Activated CD4-positive, alpha-beta T cell treated with anti-CD3 and anti-CD28 coated beads, Interleukin-2, Interleukin-6, amounts not matched to agents 100 ng/mL and 50 ng/mL, durations not matched to agents 16 hours and 8 hours (primary cell): ENCODE measurements around the gene RPL15.

Experiments used
- DNase-seq: peaks from one replicate; pipeline ENCODE4 v3.0.0-alpha.2; 2020

The RPL15 gene

GRCh38 chr3:23934253-23934652, 17.3 kb downstream of the RPL15 start:
- DNase-seq: no peak

GRCh38 chr3:23937296-23937695, 20.4 kb downstream of the RPL15 start:
- DNase-seq: no peak

DNA sequence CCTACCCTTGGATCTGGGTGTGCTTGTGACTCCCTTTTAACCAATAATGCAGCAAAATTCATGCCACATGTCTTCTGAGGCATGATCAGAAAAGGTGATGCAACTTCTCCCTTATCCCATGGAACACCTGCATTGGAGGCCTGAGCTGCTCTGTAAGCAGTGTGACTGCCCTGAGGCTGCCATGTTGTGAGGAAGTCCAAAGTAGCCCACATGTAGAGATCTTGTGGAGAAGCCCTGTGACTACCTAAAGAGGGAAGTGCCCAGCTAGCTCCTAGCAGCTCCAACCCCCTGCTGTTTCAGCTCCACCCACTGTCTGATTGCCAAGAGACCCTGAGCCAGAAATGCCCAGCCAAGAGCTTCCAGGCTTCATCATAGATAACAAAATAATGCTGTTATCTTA, 21.8 kb downstream of the RPL15 start:
- no peak for DNase-seq

DNA sequence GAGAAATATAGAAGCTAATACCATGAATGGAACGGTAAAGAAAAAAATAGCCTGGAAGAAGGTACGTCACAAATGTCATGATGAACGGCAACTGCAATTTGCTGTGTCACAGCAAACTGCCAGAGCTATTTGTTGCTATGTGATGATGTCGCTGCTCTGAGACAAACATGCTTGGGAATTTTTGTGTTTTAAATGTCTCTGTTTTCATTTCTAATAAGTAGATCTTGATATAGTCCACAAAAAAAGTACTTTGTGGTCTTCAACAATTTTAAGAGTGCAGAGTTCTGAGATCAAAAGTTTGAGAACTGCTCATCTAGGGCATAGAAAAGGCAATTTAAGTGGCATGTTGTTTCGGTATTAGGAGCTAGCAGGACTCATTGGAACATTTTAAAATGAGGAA, 23.8 kb downstream of the RPL15 start:
- no peak for DNase-seq

GRCh38 chr3:23941440-23941839, 24.5 kb downstream of the RPL15 start:
- DNase-seq: no peak

DNA sequence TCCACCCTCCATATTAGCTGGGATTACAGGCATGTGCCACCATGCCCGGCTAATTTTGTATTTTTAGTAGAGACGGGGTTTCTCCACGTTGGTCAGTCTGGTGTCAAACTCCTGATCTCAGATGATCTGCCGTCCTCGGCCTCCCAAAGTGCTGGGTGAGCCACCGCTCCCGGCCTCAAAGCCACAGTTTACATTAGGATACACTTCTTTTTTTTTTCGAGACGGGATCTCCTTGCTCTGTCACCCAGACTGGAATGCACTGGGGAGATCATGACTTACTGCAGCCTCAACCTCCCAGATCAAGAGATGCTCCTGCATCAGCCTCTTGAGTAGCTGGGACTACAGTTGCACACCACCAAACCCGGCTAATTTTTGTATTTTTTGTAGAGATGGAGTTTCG, 25.6 kb downstream of the RPL15 start:
- no peak for DNase-seq

DNA sequence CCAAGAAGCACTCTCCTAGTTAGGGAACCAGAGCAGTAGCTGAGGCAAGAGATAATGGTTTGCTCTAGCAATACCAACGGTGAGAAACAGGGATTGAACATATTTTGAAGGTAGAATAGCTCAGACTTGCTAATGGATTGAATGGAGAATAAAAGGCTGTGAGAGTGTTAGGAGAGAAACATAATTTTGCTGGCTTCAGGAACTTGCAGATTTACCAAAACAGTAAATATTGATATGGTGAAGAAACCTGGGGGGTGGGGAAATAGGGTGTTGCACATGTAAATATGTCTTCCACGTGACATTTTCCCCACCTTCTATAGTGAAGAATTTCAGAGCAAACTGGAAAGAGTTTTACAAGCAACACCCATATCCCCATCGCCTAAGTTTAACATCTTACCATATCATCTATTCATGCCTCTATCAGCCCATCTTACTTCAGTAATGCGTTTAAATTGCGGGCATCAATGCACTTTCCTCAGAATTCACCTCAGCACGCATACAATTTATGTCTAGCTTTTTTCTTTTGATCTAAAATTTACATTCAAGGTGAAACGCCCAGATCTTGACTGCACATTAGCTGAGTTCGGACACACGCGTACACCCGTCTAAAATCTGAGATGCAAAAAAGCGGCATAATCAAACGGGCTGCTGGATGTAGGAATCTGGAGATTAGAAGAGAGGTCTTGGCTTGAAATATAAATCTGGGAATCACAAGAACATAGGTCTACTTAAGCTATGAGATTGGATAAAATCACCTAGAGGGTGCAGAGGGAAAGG, 27.3 kb downstream of the RPL15 start:
- DNase-seq: no peak

DNA sequence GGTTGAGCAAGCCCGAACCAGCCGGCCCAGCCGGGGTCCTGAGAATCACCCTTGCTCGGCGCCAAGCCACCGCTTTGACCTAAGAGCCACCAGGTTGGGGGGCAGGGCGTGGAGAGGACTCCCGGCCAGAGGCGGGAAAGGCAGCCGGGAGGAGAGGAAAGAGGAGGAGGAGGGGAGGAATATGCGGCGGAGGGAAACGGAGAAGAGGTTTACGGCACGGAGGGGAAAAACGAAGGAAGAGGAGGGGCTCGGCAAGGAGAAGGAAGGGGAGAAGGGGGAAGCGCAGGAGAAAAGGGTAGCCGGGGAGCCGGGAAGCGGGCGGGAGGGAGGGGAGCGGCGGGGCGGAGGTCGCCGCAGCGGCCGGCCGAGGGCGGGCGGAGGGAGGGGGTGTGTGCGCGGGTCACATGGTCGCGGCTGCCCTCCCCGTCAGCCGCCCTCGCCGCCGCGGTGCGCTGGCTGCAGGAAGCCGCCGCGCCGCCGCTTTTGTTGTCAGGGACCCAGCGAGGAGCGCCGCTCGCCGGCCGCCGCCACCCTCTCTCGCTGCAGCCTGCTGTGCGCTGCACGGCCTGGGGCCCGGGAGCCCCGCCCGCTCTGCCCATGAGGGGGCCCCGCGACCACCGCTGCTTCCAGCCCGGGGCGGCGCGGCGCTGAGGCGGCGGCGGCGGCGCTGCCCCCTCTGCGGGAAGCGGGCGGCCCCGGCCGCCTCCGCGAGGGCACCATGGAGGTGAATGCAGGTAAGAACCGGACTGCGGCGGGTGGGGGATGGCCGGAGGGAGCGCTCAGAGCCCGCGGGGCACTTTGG, 28.1 kb downstream of the RPL15 start, which contains the start of gene NR1D2:
Gene NR1D2 (plus strand): TSS at position 426 of the 802 bp plus-strand sequence. CDS start 293 bp downstream, at position 719.
- DNase-seq: peak; percentile 81

DNA sequence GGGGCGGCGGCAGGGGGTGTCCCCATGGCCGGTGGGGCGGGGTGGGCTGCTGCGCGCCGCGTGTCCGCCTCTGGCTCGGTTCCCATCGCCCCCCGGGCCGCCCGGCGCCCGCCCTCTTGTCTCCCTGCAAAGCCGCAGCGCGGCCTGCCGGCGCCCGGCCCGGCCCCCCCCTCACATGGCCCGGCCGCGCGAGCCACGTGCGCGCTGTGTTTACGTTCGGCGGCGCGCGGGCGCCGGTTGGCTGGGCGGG, 28.7 kb downstream of the RPL15 start:
- DNase-seq: no peak

DNA sequence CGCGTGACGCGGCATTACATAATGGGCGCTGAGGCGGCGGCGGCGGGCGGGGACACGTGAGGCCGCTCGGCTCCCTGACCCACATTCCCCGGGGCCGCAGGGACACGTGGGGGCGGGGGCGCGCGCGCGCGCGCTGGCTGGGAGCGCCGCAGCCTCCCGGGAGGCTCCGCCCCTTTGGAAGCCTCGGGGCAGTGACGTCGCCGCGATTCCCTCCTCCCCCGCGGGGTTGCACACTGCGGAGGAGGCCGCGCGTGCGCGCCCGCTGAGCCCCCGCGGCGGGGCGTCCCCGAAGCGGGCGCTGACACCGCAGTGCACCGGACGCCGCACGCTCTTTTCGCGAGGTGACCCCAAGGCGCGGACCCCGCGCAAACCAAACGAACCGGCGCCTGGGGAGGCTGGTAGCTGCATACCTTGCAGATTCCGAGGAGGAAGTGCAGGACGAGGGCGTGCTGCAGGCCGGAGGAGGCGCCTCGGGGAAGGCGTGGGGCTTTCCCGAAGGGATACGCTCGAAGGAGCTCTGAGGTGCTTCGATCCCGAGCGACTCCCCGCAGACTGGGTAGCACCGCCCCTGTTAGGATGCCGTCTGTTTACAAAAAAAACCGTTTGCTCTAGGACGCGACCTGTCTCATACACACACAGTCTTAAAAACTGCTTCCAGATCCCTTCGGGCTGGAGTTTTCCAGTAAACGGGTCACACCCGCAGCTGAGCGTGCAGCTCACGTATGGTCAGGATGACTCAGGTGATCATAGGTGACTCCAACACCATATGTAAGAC, 29.2 kb downstream of the RPL15 start:
- peak; percentile 97 for DNase-seq

GRCh38 chr3:23948761-23949160, 31.8 kb downstream of the RPL15 start:
- DNase-seq: no peak

- DNase-seq: no peak
Measured at GRCh38 chr3:23949784-23950183, 32.9 kb downstream of the RPL15 start.

GRCh38 chr3:23950293-23950692, 33.4 kb downstream of the RPL15 start:
- DNase-seq: no peak

GRCh38 chr3:23952646-23953045, 35.7 kb downstream of the RPL15 start:
- DNase-seq: no peak

GRCh38 chr3:23953523-23953922, 36.6 kb downstream of the RPL15 start:
- DNase-seq: no peak

GRCh38 chr3:23954144-23954543, 37.2 kb downstream of the RPL15 start:
- DNase-seq: no peak

DNA sequence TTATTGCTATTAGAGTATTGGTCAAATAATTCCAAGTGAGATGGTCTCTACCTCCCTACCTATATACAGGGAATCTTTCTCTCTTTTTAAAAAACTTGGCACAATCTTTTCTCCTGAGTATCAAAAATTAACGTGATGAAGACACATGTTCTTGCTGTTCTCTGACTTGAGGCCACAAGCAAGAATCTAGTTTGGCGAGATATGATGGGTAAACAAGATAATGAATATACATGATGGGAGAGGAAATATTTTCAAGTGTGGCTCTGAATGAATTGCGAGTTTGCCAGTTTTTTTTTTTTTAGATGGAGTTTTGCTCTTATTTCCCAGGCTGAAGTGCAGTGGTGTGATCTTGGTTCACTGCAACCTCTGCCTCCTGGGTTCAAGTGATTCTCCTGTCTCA, 39.8 kb downstream of the RPL15 start:
- DNase-seq: no peak

- DNase-seq: peak; percentile 66
Measured at GRCh38 chr3:23959135-23959900, 42.4 kb downstream of the RPL15 start.

DNA sequence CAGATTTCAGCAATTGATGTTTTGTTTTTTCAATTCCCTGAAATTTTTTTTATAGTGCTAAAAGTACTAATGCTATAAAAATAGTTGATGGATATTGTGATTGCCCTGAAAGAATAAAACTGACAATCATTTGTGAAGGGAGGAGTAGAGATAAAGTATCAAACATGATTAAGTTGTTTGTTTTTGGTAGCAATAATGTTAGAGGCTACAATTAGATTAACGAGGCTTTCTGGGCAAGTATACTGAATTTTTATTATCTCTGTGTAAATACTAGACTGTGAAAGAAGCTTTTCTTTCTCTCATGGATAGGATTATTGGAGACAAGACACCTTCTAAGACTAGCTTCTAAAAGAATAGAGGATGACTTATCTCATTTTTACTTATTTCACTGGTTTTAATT, 43.7 kb downstream of the RPL15 start:
- no peak for DNase-seq

DNA sequence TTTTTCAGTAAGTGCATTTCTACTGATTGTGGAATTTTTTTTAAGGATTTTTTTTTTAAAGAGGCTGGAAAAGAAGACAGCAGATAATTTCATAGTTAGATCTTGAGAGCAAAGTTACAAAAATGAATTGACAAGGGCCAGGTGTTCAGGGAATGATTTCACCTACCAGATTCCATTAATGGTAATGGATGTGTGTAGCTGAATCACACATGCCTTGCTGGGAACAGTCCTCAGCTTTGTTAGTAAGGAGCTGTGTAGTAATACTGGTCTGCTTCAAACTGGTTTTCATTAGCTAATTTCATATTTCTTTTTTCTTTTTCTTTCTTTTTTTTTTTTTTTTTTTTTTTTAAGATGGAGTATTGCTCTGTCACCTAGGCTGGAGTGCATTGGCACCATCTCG, 44.1 kb downstream of the RPL15 start:
- no peak for DNase-seq

GRCh38 chr3:23961913-23962312, 45.0 kb downstream of the RPL15 start:
- no peak for DNase-seq

DNA sequence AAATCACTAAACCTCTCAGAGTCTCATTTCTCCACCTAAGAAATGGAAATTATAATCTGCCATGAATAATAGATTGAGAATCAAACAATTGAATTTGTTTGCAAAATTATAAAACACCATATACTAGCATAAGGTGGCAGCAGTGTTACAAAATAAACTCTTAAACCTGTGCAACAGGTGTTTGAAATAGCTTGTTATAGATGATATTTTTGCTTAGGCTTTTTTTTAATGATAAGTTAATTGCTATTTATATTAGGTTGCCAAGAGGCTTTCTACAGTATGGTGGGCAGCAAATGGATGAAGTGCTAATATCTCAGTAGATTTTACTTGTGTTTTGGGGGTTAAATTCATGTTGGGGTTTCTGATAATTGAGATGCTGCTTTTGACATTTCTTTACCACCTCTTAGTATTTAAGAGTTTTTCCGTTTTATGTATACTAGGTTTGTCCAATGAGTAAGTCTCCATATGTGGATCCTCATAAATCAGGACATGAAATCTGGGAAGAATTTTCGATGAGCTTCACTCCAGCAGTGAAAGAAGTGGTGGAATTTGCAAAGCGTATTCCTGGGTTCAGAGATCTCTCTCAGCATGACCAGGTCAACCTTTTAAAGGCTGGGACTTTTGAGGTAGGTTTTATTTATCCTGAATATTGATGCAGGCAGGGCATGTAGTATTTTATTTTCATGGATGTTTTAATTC, 47.8 kb downstream of the RPL15 start:
- no peak for DNase-seq
